ENCODE measurements around the gene GPATCH8.

GPATCH8 gene

DNA sequence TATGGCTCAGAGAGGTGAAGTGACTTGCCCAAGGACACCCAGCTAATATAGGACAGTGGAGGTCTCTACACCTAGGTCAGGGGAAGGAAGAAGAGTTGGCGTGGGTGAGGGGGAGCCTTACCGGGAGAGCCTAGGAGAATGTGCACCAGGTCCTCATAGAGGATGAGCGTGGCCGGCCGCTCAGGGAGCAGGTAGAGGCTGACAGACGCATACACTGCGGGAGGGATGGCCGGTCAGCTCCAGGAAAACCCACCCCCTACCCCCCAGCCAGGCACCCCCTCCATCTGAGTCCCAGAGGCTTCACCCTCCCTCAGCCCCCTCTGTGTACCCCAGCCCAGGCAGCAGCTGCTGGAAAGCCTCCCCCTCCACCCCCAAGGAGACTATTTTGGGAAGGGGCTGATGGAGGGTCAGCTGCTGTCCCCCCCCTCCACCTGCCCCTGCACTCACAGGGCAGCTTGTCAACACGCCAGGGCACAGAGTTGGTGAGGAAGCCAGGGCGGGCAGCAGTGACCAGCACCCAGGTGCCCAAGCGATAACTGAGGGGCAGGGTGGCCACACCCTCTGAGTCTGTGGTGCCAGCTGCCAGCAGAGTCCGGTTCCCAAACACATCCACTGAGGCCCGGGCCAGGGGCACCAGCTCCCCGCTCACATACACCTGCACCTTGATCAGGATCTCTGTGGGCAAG is 143.6 kb downstream of the GPATCH8 start:
- in situ Hi-C loops (cut with MboI; ENCODE audit: low sequenced_read_pairs), result no loop called here

GRCh38 chr17:44359006-44359405 is 144.2 kb downstream of the GPATCH8 start:
- in situ Hi-C loops (cut with MboI; ENCODE audit: low sequenced_read_pairs), result no loop called here

DNA sequence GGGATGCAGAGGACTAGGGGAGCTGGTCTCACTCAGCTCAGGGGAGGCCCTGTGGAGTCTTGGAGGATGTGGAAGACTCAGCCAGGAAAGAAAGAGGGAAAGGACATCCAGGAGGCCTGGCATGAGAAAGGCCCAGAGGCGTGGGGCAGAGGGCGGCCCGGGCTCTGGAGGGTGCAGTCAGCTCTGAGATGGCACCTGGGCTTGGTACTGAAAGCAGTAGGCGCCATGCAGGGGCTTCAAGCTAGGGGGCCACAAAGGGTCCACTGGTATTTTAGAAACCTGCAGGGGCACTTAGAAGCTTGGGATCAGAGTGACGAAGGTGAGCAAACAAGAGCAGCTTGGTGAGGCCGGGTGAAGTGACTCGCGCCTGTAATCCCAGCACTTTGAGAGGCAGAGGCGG is 145.1 kb downstream of the GPATCH8 start:
- in situ Hi-C loops (cut with MboI; ENCODE audit: low sequenced_read_pairs), result no loop called here

- in situ Hi-C loops (cut with MboI; ENCODE audit: low sequenced_read_pairs), result no loop called here
Observed at GRCh38 chr17:44356241-44356640, 147.0 kb downstream of the GPATCH8 start.

- in situ Hi-C loops (cut with MboI; ENCODE audit: low sequenced_read_pairs), result no loop called here
Observed at GRCh38 chr17:44355642-44356099, 147.5 kb downstream of the GPATCH8 start.

DNA sequence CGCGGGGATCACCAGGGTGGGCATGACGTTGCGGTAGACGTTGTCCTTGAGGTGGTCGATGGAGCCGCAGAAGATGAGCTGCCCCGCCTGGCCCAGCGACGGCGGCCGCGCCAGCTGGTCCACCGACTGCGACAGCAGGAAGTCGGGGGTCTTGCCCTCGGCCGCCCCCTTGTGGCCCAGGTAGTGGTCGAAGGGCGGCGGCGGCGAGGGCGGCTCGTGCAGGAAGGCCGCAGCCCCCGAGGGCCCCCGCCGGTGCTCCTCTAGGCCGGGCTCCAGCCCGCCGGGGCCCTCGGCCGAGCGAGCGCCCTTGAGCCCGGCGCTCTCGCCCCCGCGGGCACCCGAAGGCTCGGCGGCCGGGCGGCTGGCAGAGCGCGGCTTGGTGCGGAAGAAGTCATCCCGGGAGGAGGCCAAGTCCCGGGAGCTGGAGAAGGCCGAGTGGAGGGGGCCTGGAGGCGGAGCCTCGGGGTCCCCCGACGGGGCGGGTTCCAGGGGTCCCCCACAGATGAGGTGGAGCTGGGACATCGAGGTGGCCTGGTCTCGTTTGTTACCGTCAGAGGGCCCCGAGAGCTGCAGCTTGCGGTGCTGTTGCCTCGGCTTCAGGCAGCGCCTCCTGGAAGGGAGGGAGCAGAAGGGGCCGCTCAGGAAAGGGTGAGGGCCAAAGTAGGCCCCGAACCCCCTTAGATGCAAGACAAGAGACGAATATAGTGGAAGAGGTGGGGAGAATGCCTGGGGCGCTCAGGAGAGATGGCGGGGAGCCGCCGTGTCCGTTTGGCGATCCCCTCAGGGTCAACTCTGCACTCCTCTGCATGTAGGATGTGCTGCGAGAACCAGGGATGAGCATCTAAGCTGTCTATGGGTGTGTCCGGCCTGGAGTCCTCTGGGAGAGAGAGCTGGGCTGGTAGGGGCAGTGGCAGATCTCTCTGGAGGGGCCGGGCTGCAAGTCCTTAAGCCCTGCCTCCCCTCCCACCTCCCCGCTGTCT is 148.3 kb downstream of the GPATCH8 start:
- in situ Hi-C loops (cut with MboI; ENCODE audit: low sequenced_read_pairs), result no loop called here

GRCh38 chr17:44353672-44354331 is 149.4 kb downstream of the GPATCH8 start:
- in situ Hi-C loops (cut with MboI; ENCODE audit: low sequenced_read_pairs), result no loop called here

DNA sequence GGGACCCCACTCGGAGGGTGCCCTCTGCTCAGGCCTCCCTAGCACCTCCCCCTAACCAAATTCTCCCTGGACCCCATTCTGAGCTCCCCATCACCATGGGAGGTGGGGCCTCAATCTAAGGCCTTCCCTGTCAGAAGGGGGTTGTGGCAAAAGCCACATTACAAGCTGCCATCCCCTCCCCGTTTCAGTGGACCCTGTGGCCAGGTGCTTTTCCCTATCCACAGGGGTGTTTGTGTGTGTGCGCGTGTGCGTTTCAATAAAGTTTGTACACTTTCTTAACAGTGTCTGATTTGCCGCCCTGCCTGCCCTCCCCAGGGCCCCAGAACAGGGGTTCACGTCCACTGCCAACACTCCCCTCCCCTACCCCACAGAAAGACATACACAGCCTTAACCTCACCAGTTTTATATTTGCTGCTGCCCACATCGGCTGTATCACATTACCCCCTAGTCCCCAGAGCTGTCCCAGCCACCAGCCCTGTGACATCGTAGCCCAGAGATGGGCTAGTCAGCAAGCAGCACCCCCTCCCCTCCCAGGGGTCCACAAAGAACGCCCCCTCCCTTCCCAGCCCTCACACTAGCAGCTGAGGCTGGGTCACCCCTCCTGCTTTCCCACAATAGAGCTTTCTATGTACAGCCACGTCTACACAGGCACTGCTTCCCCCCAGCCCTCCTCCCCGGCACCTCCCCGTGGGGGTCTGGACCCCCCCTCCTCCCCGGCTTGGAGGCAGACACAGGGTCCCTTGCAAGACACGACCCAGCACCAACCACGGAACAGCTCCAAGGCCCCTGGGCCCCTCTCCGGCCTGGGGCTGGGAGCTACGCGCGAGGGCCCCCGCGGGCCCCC is 150.2 kb downstream of the GPATCH8 start:
- in situ Hi-C loops (cut with MboI; ENCODE audit: low sequenced_read_pairs), result no loop called here

DNA sequence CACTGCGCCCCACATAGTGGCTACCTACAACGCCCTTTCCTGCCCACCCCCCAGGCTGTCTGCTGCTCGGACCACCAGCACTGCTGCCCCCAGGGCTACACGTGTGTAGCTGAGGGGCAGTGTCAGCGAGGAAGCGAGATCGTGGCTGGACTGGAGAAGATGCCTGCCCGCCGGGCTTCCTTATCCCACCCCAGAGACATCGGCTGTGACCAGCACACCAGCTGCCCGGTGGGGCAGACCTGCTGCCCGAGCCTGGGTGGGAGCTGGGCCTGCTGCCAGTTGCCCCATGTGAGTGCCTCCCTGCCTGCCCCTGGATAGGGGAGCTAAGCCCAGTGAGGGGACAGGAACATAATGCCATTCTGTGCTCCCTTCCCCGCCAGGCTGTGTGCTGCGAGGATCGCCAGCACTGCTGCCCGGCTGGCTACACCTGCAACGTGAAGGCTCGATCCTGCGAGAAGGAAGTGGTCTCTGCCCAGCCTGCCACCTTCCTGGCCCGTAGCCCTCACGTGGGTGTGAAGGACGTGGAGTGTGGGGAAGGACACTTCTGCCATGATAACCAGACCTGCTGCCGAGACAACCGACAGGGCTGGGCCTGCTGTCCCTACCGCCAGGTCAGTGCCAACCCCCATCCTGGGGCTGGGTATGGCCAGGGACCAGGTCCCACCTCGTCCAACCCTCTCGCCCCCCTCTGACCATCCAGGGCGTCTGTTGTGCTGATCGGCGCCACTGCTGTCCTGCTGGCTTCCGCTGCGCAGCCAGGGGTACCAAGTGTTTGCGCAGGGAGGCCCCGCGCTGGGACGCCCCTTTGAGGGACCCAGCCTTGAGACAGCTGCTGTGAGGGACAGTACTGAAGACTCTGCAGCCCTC is 151.0 kb downstream of the GPATCH8 start:
- in situ Hi-C loops (cut with MboI; ENCODE audit: low sequenced_read_pairs), result no loop called here

DNA sequence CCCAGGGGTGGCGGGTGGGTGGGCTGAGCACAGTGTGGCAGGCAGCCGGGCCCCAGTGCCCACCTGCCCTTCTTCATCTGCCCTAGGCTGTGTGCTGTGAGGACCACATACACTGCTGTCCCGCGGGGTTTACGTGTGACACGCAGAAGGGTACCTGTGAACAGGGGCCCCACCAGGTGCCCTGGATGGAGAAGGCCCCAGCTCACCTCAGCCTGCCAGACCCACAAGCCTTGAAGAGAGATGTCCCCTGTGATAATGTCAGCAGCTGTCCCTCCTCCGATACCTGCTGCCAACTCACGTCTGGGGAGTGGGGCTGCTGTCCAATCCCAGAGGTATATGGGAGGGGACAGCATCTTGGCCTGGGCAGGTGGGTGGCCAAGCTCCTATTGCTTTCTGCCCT is 151.7 kb downstream of the GPATCH8 start:
- in situ Hi-C loops (cut with MboI; ENCODE audit: low sequenced_read_pairs), result no loop called here

DNA sequence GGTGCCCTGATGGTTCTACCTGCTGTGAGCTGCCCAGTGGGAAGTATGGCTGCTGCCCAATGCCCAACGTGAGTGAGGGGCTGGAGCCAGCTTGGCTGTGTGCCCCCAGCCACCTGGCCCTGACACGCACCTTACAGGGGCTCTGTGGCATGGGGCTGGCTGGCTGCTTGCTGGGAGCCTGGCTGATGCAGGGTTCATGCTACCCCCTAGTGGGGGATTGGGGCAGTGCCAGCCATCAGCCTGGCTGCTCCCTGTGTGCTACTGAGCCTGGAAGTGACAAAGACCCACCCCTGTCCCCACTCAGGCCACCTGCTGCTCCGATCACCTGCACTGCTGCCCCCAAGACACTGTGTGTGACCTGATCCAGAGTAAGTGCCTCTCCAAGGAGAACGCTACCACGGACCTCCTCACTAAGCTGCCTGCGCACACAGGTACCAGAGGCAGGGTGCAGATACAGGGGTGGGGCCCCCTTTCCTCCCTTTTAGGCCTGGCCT is 152.4 kb downstream of the GPATCH8 start:
- in situ Hi-C loops (cut with MboI; ENCODE audit: low sequenced_read_pairs), result no loop called here

DNA sequence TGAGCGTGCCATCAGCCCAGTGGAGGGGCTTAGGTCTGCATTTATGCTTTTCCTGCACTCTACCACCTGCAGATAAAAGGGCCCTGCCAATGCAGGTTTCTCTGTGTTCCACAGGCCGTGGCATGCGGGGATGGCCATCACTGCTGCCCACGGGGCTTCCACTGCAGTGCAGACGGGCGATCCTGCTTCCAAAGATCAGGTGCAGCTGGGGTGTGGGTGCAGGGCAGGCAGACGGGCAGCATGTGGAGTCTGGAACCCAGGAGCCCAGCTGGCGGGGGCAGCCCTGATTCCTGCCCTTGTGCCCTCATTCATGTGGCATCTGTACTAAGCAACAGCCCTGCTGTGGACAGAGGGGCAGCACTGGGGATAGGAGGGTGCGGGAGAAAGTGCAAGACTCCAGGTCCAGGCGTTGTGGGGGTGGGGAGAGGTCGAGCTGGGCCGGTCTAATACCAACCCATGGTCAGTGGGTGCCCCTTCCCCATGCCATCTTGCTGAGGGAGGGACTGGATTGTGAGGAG is 153.6 kb downstream of the GPATCH8 start:
- in situ Hi-C loops (cut with MboI; ENCODE audit: low sequenced_read_pairs), result no loop called here

DNA sequence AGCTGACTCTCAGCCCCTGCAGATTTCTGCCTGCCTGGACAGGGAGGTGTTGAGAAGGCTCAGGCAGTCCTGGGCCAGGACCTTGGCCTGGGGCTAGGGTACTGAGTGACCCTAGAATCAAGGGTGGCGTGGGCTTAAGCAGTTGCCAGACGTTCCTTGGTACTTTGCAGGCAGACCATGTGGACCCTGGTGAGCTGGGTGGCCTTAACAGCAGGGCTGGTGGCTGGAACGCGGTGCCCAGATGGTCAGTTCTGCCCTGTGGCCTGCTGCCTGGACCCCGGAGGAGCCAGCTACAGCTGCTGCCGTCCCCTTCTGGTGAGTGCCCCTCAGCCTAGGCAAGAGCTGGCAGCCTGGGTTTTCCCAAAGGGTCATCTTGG is 154.2 kb downstream of the GPATCH8 start:
- in situ Hi-C loops (cut with MboI; ENCODE audit: low sequenced_read_pairs), result no loop called here

DNA sequence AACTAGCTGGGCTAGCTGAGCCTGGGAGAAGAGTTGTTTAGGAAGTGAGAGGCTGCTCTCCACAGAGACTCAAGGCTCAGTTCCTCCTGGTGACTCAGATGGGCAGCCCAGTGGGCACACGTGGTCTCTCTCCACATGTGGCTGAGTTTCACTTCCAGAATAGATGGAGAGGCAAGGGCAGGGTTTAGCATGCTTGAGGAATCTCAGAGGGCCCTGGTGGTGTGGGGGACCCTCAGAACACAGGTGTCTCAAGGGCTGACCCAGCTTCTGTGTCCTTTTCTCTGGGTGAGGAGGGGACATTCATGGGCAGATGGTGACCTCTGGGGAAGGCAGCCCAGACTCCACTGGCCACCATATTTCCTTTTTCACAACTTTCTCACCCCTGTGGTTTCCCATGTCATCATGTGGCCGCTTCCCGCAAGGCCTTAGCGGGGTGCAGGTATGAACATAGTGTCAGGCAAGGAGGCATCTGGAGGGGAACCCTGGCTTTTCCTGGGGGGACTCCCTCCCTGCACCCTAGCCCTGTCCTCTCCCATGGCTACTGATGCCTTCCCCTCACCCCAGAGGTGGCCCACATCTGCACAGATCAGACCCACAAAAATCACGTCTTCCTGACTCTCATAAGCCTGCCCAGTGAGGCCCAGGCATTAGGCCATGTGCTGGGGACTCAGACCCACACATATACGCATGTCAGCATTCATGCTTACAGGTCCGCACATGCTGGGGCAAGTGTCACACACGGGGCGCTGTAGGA is 154.8 kb downstream of the GPATCH8 start:
- in situ Hi-C loops (cut with MboI; ENCODE audit: low sequenced_read_pairs), result no loop called here
